ENCODE data around the gene PFDN4.

Gene PFDN4

DNA sequence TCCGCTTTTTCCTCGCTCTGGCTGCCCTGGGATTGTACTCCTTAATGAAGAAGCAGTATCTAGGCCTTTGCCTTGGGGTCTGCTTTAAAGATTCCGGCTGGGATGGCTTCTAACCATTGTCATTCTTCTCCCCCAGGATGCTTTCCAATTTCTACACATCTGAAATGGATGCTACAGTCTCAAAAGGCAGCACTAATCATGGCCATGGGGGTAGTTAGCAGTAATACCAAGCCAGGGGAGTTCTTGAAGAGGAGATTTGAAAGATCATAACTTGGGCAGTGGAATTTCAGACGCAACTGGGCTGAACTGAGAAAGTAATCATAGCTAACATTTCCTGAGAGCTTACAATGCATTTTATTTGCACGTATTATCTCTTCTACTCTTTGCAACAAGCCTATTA is 3.4 kb upstream of the PFDN4 start:
- peaks cover 24% of the 10 kb centered on the region for H3K4me1 Mint-ChIP-seq
- peaks cover 6% of the 10 kb centered on the region for H3K36me3 Mint-ChIP-seq
- ATAC-seq = no peak
- H3K4me3 Mint-ChIP-seq = no peak overlapping the region
- no peak overlapping the region for H3K27ac Mint-ChIP-seq
- DNase-seq (ENCODE audit: low spot score in 2 of 2) = no peak
- no peaks in the 10 kb centered on the region for H3K9me3 Mint-ChIP-seq

GRCh38 chr20:54205450-54205849 is 2.4 kb upstream of the PFDN4 start:
- no peak overlapping the region for H3K4me3 Mint-ChIP-seq
- peaks cover 34% of the 10 kb centered on the region for H3K4me1 Mint-ChIP-seq
- DNase-seq (ENCODE audit: low spot score in 2 of 2) (no peak), ATAC-seq (no peak)
- no peak overlapping the region for H3K27ac Mint-ChIP-seq
- no peaks in the 10 kb centered on the region for H3K9me3 Mint-ChIP-seq
- H3K36me3 Mint-ChIP-seq = peaks cover 6% of the 10 kb centered on the region

DNA sequence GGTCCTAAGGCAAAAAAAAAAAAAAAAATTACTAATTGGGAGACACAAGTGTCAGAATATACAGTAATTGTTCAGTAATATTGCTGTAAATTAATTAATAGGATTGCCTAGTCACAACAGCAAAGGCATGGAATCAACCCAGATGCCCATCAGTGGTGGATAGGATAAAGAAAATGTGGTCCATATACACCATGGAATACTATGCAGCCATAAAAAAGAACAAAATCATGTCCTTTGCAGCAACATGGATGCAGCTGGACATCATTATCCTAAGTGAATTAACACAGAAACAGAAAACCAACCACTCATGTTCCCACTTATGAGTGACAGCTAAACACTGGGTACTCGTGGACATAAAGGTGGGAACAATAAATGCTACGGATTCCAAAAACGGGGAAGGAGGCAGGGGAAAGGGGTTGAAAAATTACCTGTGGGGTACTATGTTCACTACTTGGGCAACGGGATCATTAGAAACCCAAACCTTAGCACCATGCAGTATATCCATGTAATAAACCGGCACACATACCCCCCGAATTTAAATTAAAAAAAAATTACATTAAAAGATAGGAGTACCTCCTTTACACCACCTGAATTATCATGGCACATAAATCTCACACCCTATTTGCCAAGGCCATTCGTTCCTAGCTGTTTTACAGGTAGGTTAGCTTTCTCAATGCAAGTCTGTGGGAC is 689 bp upstream of the PFDN4 start:
- H3K36me3 Mint-ChIP-seq = peaks cover 6% of the 10 kb centered on the region
- ATAC-seq (no peak), DNase-seq (ENCODE audit: low spot score in 2 of 2) (no peak)
- peak overlapping the region; percentile 100 for H3K27ac Mint-ChIP-seq
- H3K4me1 Mint-ChIP-seq = peaks cover 38% of the 10 kb centered on the region
- no peaks in the 10 kb centered on the region for H3K9me3 Mint-ChIP-seq
- H3K4me3 Mint-ChIP-seq = peak overlapping the region; percentile 76

DNA sequence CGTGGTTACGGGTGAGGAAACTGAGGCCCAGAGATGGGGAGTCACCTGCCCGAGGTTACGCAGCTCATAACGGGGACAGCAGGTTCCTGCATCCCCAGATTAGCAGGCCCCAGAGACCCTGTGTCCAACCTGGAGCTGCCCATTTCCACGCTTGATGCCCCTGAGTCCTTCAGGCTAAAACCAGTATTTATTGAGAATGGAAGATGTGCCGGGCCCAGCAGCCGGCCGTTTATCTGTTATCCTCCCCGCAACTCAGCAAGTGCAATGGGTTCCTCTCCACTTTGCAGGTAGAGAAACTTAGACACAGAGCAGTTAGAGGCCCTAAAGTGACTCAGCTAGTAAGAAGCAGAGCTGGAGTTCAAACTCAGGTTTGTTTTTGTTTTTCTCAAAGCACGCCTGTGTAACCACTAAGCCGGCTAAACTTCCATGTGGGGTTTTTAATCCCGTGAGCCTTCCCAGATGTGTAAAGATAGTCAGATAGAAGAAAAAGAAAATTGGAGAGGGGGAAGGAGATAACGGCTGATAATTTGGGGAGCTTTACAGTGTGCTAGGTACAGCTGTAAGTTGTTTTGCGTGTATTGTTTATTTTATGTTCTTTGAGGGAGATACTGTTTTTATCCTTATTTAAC is 775 bp downstream of the PFDN4 start:
- ATAC-seq (peak; percentile 14), DNase-seq (ENCODE audit: low spot score in 2 of 2) (no peak)
- Mint-ChIP-seq H3K27ac (peak overlapping the region; percentile 100), H3K4me3 (peak overlapping the region; percentile 76), H3K36me3 (peaks cover 6% of the 10 kb centered on the region), H3K4me1 (peaks cover 38% of the 10 kb centered on the region), H3K9me3 (no peaks in the 10 kb centered on the region)

GRCh38 chr20:54209216-54209813 is 1.4 kb downstream of the PFDN4 start:
- ATAC-seq (no peak), DNase-seq (ENCODE audit: low spot score in 2 of 2) (no peak)
- Mint-ChIP-seq H3K9me3 (no peaks in the 10 kb centered on the region), H3K4me3 (peak overlapping the region; percentile 76), H3K36me3 (peaks cover 12% of the 10 kb centered on the region), H3K27ac (peak overlapping the region; percentile 100), H3K4me1 (peaks cover 38% of the 10 kb centered on the region)

DNA sequence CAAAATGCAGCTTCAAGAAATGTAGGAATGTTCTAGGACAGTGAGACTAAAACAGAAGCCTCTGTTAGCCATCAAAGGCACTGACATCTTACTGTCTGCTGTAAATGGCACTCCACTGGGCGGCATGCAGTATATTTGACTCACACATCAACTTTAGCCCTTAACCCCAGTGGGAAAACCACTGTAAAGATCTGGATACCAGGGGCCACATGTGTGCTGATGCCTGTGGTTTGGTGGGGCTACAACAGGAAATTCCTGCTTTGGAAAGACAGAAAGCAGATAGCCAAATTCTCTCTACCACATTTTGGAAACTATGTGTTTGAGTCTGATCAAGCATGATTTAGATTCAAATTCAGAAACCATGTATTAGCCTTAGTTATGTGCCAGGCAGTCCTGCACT is 4.3 kb downstream of the PFDN4 start:
- Mint-ChIP-seq H3K27ac (no peak overlapping the region), H3K36me3 (peaks cover 38% of the 10 kb centered on the region), H3K9me3 (no peaks in the 10 kb centered on the region), H3K4me1 (peaks cover 24% of the 10 kb centered on the region), H3K4me3 (no peak overlapping the region)
- DNase-seq (ENCODE audit: low spot score in 2 of 2) (no peak), ATAC-seq (no peak)

DNA sequence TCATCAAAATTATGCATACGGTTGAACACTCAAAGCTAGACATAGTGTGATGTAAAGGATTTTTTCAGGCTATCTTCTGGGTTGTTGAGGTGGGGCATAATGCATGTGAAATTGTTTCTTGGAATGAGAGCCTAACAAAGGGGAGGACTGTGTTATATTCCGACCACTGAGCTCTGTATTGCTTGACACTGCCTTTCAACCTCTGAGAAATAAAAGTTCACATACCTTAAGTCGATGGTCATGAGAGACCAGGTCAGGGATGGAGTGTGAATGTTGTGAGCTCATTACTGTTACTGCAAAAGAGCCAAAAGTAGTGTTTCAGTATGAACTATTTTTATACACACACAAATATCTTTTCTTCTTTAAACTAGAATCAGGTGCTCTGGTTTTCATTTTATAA is 5.0 kb downstream of the PFDN4 start:
- H3K36me3 Mint-ChIP-seq = peaks cover 45% of the 10 kb centered on the region
- no peak overlapping the region for H3K4me3 Mint-ChIP-seq
- no peak for DNase-seq (ENCODE audit: low spot score in 2 of 2)
- H3K27ac Mint-ChIP-seq = no peak overlapping the region
- no peaks in the 10 kb centered on the region for H3K9me3 Mint-ChIP-seq
- H3K4me1 Mint-ChIP-seq = peaks cover 24% of the 10 kb centered on the region
- no peak for ATAC-seq

DNA sequence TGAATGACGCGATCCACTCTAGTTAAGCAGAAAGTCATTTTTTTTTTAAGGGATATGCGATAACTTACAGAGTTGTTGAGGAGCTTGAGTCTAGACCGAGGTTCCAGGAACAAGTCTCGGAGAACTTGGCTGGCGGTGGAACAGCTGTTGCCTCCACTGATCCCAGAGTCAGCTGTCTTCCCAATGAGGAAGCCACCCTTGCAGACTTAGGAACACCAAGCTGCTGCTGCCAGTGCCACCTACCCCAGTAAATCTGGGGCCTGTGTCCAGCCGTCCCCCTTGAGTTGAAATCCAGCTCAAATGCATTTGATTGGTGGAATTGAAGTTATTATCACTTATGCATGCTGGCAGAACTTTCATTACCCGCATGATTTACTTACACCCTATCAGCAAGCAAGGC is 6.7 kb downstream of the PFDN4 start:
- Mint-ChIP-seq H3K4me1 (peaks cover 13% of the 10 kb centered on the region), H3K9me3 (no peaks in the 10 kb centered on the region), H3K27ac (no peak overlapping the region), H3K36me3 (peaks cover 55% of the 10 kb centered on the region), H3K4me3 (no peak overlapping the region)
- ATAC-seq = no peak
- no peak for DNase-seq (ENCODE audit: low spot score in 2 of 2)

GRCh38 chr20:54215157-54215789 is 7.4 kb downstream of the PFDN4 start:
- Mint-ChIP-seq H3K9me3 (no peaks in the 10 kb centered on the region), H3K27ac (no peak overlapping the region), H3K4me3 (no peak overlapping the region), H3K4me1 (peaks cover 6% of the 10 kb centered on the region), H3K36me3 (peaks cover 61% of the 10 kb centered on the region)
- DNase-seq (ENCODE audit: low spot score in 2 of 2) (no peak), ATAC-seq (no peak)

- ATAC-seq (no peak), DNase-seq (ENCODE audit: low spot score in 2 of 2) (no peak)
- H3K36me3 Mint-ChIP-seq = peaks cover 64% of the 10 kb centered on the region
- H3K27ac Mint-ChIP-seq = no peak overlapping the region
- peaks cover 11% of the 10 kb centered on the region for H3K4me1 Mint-ChIP-seq
- H3K9me3 Mint-ChIP-seq = no peaks in the 10 kb centered on the region
- no peak overlapping the region for H3K4me3 Mint-ChIP-seq
These were observed 9.9 kb downstream of the PFDN4 start for GRCh38 chr20:54217762-54218161.

DNA sequence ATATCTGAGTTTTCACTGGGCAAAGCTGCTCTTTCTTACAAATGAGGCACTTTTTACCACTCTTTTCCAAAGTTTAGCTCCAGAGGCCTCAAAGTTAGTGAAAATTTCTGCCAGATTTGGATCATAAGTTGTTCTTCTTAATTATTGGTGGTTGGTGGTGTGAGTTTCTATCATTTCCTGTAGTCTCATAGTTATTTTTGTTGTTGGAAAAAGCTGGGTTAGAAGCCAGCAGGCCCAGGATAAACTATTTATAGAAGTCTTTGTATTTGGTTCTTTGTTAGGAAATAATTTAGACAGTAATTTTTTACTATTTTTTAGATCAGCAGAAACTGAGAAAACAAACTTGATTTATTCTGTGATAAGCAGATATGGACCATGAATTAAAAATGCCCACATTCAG is 10.6 kb downstream of the PFDN4 start:
- DNase-seq (ENCODE audit: low spot score in 2 of 2) = no peak

DNA sequence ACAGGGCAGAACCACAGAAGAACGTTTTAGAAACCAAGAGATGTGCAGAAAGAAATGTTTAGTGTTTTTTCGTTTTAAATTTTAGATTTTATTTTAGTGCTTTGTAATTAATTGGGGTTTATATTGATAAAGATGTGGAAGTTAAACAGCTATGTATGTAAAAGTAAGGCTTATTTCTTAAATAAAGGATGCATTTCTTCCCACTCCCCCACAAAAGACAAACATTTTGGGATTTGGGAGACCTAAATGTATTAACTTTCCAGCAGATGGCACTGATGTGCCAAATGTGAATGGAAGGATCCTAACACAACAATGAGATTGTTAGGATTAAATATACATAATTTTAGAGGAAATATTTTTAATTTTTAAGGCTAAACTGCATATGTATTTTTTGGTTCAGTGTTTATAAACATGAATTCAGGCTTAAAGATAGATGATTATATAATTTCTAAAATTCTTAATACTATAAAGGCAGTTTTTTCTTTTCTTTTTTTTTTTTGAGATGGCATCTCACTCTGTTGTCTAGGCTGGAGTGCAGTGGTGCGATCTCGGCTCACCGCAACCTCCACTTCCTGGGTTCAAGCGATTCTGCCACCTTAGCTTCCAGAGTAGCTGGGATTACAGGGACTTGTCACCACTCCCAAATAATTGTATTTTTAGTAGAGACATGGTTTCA is 12.0 kb downstream of the PFDN4 start:
- Mint-ChIP-seq H3K36me3 (peaks cover 53% of the 10 kb centered on the region), H3K9me3 (no peaks in the 10 kb centered on the region), H3K27ac (no peak overlapping the region), H3K4me1 (peaks cover 11% of the 10 kb centered on the region), H3K4me3 (no peak overlapping the region)
- DNase-seq (ENCODE audit: low spot score in 2 of 2) = no peak
- no peak for ATAC-seq

More for the DNA sequence above, 10.6 kb downstream of the PFDN4 start:
- H3K9me3 Mint-ChIP-seq = no peaks in the 10 kb centered on the region
- H3K4me1 Mint-ChIP-seq = peaks cover 11% of the 10 kb centered on the region
- no peak for ATAC-seq
- H3K4me3 Mint-ChIP-seq = no peak overlapping the region
- no peak overlapping the region for H3K27ac Mint-ChIP-seq
- H3K36me3 Mint-ChIP-seq = peaks cover 64% of the 10 kb centered on the region

DNA sequence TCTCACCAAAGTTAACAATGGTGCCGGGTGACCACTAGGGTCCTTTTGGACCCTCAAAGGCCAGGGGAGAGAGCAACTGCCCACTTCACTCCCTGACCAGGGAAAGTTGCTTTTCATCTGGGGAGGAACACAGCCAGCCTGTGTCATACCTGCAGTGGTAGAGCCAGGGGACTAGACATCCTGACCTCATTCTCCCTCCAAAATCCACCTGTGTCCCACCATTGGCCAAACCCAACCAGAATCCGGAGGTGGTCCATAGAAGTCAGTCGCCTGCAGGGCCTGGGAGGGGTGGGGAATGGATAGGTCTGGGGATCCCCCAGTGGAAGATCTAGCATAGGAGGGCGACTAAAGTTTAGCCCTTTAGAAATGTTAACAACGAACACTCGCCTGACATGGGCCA is 12.8 kb downstream of the PFDN4 start:
- H3K4me1 Mint-ChIP-seq = peaks cover 11% of the 10 kb centered on the region
- no peak for DNase-seq (ENCODE audit: low spot score in 2 of 2)
- no peak overlapping the region for H3K4me3 Mint-ChIP-seq
- peaks cover 47% of the 10 kb centered on the region for H3K36me3 Mint-ChIP-seq
- H3K27ac Mint-ChIP-seq = no peak overlapping the region
- no peak for ATAC-seq
- no peaks in the 10 kb centered on the region for H3K9me3 Mint-ChIP-seq

GRCh38 chr20:54221353-54221752 is 13.5 kb downstream of the PFDN4 start:
- DNase-seq (ENCODE audit: low spot score in 2 of 2) (no peak), ATAC-seq (peak; percentile 89)
- Mint-ChIP-seq H3K9me3 (no peaks in the 10 kb centered on the region), H3K27ac (peak overlapping the region; percentile 48), H3K36me3 (peaks cover 40% of the 10 kb centered on the region), H3K4me3 (no peak overlapping the region), H3K4me1 (peaks cover 11% of the 10 kb centered on the region)

Data from stimulated activated effector memory CD8-positive, alpha-beta T cell treated with anti-CD3 and anti-CD28 coated beads, Interleukin-12 subunit alpha, Interleukin-12 subunit beta, amount 100 ng/mL, for 72 hours (primary cell).